H1 (cell line): ENCODE data around the gene STX18. TPM values are rescaled to one million over a fixed set of nuclear protein-coding genes. Genes with fewer than 3 reads are reported as not detected.

ENCODE experiments used
- CTCF ChIA-PET: fragments of 300-600 bp; sonication (Branson Sonifier 250); formaldehyde crosslinking; loops from one replicate; lab custom pipeline; 2021; ENCODE audit not compliant: partially characterized antibody; lab: Charles Lee
- POLR2A ChIA-PET: fragments of 300-600 bp; sonication (Branson Sonifier 250); formaldehyde crosslinking; loops from one replicate; lab custom pipeline; 2021; ENCODE audit warnings: inconsistent platforms; ENCODE audit not compliant: partially characterized antibody; lab: Charles Lee
- DNase-seq, 2 experiments: peaks; one replicate each; pipeline versions ENCODE4 v3.0.0 to v3.0.0-alpha.2; 2010 to 2022; ENCODE audit warnings: low spot score in 2 of 2, low read depth in 1 of 2, mixed read lengths in 1 of 2
- FAIRE-seq: peaks from 2 replicates; lab custom pipeline; 2011; peaks lifted over from hg19 to GRCh38; lab: Jason Lieb, UNC
- H2AFZ ChIP-seq: 2 replicates; pipeline ENCODE4 v1.8.1; 2012; ENCODE audit warnings: low read length, inconsistent platforms
- H2AK5ac ChIP-seq: 2 replicates; pipeline ENCODE4 v1.6.1; 2013; ENCODE audit warnings: low read depth, low read length
- H2BK120ac ChIP-seq: replicated peaks from 2 replicates; pipeline ENCODE3; 2013; ENCODE audit warnings: low read depth, low read length, inconsistent platforms
- H2BK12ac ChIP-seq: 2 replicates; pipeline ENCODE4 v1.6.1; 2013; ENCODE audit warnings: low read depth, low read length
- H2BK15ac ChIP-seq: 2 replicates; pipeline ENCODE4 v1.6.1; 2013; ENCODE audit warnings: low read length
- H2BK20ac ChIP-seq: 2 replicates; pipeline ENCODE4 v1.6.1; 2013; ENCODE audit warnings: low read length
- H2BK5ac ChIP-seq: 2 replicates; pipeline ENCODE4 v1.6.1; 2013; ENCODE audit warnings: low read depth, low read length
- H3K14ac ChIP-seq: 2 replicates; pipeline ENCODE4 v1.6.1; 2013; ENCODE audit warnings: inconsistent platforms; ENCODE audit not compliant: insufficient read length
- H3K18ac ChIP-seq: 2 replicates; pipeline ENCODE4 v1.6.1; 2013; ENCODE audit warnings: low read length; ENCODE audit errors: extremely low read depth
- H3K23ac ChIP-seq: 2 replicates; pipeline ENCODE4 v1.6.1; 2013; ENCODE audit warnings: inconsistent platforms; ENCODE audit not compliant: insufficient read length
- H3K23me2 ChIP-seq: 2 replicates; pipeline ENCODE4 v1.6.1; 2013; ENCODE audit warnings: low read depth, low read length
- H3K27ac ChIP-seq: 2 replicates; pipeline ENCODE4 v1.6.1; 2011; ENCODE audit warnings: low read depth, low read length, inconsistent platforms
- H3K27me3 ChIP-seq, 4 experiments: replicated peaks in 1 of 4; 1 replicate in 1 of 4; 2 replicates in 3 of 4; pipeline versions ENCODE4 v1.6.1 to v1.8.1; 2011 to 2013; ENCODE audit warnings: low read length in 3 of 4, mild to moderate bottlenecking in 3 of 4, inconsistent platforms in 2 of 4, mixed read lengths in 2 of 4, moderate library complexity in 1 of 4; ENCODE audit not compliant: control insufficient read depth in 3 of 4, insufficient read depth in 3 of 4; ENCODE audit errors: extremely low read depth in 1 of 4
- H3K36me3 ChIP-seq, 4 experiments: 2 replicates each; pipeline versions ENCODE4 v1.6.1 to v1.8.1; 2011 to 2013; ENCODE audit warnings: mild to moderate bottlenecking in 4 of 4, low read length in 3 of 4, moderate library complexity in 2 of 4, control low read depth in 1 of 4, inconsistent platforms in 1 of 4; ENCODE audit not compliant: insufficient read depth in 4 of 4, control insufficient read depth in 2 of 4
- H3K4ac ChIP-seq: replicated peaks from 2 replicates; pipeline ENCODE3; 2013; ENCODE audit warnings: low read length, low read depth, mixed read lengths, inconsistent platforms; ENCODE audit not compliant: insufficient read length
- H3K4me1 ChIP-seq, 4 experiments: replicated peaks in 1 of 4; 1 replicate in 1 of 4; 2 replicates in 3 of 4; pipeline versions ENCODE4 v1.6.1 to v1.8.1; 2011 to 2013; ENCODE audit warnings: low read length in 3 of 4, inconsistent platforms in 2 of 4, mixed read lengths in 1 of 4; ENCODE audit not compliant: insufficient read depth in 4 of 4, control insufficient read depth in 3 of 4
- H3K4me2 ChIP-seq, 2 experiments: 2 replicates each; pipeline versions ENCODE4 v1.6.1 to v1.8.1; 2011 to 2013; ENCODE audit warnings: low read depth in 2 of 2, low read length in 2 of 2, control low read depth in 1 of 2, inconsistent platforms in 1 of 2, mild to moderate bottlenecking in 1 of 2; ENCODE audit not compliant: insufficient read depth in 1 of 2
- H3K4me3 ChIP-seq, 4 experiments: fragments of 200-600, 300-600 bp in 1 of 4; sonication (generic), shearing (Covaris generic), sonication (Bioruptor Twin) in 1 of 4; 2 replicates each; pipeline versions ENCODE4 v1.5.1 to v1.8.1; 2011 to 2016; ENCODE audit warnings: low read length in 4 of 4, low read depth in 3 of 4, control low read depth in 2 of 4, inconsistent platforms in 2 of 4, mild to moderate bottlenecking in 2 of 4, mixed read lengths in 1 of 4, moderate library complexity in 1 of 4; ENCODE audit not compliant: insufficient read depth in 2 of 4; ENCODE audit errors: extremely low read depth in 1 of 4
- H3K56ac ChIP-seq: replicated peaks from 2 replicates; pipeline ENCODE3; 2013; ENCODE audit warnings: low read depth, mild to moderate bottlenecking, mixed read lengths, low read length, inconsistent platforms; ENCODE audit not compliant: insufficient read length
- H3K79me1 ChIP-seq: 2 replicates; pipeline ENCODE4 v1.6.1; 2013; ENCODE audit warnings: low read depth, low read length, control low read depth
- H3K79me2 ChIP-seq, 2 experiments: 2 replicates each; pipeline versions ENCODE4 v1.6.1 to v1.8.1; 2012 to 2013; ENCODE audit warnings: low read length in 2 of 2, mild to moderate bottlenecking in 2 of 2, inconsistent platforms in 1 of 2; ENCODE audit not compliant: insufficient read depth in 2 of 2, control insufficient read depth in 1 of 2
- H3K9ac ChIP-seq, 4 experiments: replicated peaks in 1 of 4; 1 replicate in 1 of 4; 2 replicates in 3 of 4; pipeline versions ENCODE4 v1.6.1 to v1.8.1; 2011 to 2013; ENCODE audit warnings: low read depth in 3 of 4, low read length in 3 of 4, control low read depth in 2 of 4, mild to moderate bottlenecking in 2 of 4, moderate library complexity in 2 of 4, inconsistent platforms in 1 of 4; ENCODE audit errors: extremely low read depth in 1 of 4
- H3K9me3 ChIP-seq, 2 experiments: 2 replicates each; pipeline versions ENCODE4 v1.6.1 to v1.8.1; 2012 to 2013; ENCODE audit warnings: mild to moderate bottlenecking in 2 of 2, moderate library complexity in 2 of 2, control low read depth in 1 of 2, inconsistent platforms in 1 of 2, low read depth in 1 of 2, low read length in 1 of 2, mixed read lengths in 1 of 2; ENCODE audit not compliant: insufficient read depth in 2 of 2
- H4K20me1 ChIP-seq, 2 experiments: replicated peaks in 1 of 2; 2 replicates each; pipeline versions ENCODE3 to v1.8.1; 2011 to 2013; ENCODE audit warnings: inconsistent platforms in 2 of 2, low read length in 2 of 2, mild to moderate bottlenecking in 1 of 2; ENCODE audit not compliant: insufficient read depth in 2 of 2, control insufficient read depth in 1 of 2
- H4K5ac ChIP-seq: 2 replicates; pipeline ENCODE4 v1.6.1; 2013; ENCODE audit warnings: low read length, low read depth, mixed read lengths, inconsistent platforms; ENCODE audit not compliant: insufficient read length
- H4K8ac ChIP-seq: 2 replicates; pipeline ENCODE4 v1.8.0; 2013; ENCODE audit warnings: mild to moderate bottlenecking, moderate library complexity, low read length, inconsistent platforms; ENCODE audit not compliant: insufficient read depth; ENCODE audit errors: extremely low read depth
- H4K91ac ChIP-seq: replicated peaks from 2 replicates; pipeline ENCODE3; 2013; ENCODE audit warnings: low read length, mixed read lengths, inconsistent platforms; ENCODE audit not compliant: insufficient read length
- polyA plus RNA-seq, 7 experiments: library from polyadenylated mRNA; depleted of rRNA in 3 of 7; stranded (reverse) in 5 of 7; unstranded in 2 of 7; fragments of >200 nt in 5 of 7; fragments of 200-250 nt in 2 of 7; gene quantifications; 1 replicate in 5 of 7; 2 replicates in 1 of 7; 4 replicates in 1 of 7; pipeline versions ENCODE4 v1.2.1 to v1.2.3, GENCODE V29; 2011 to 2013; ENCODE audit warnings: missing spikeins in 2 of 7, mixed read lengths in 2 of 7
- total RNA-seq: library from RNA; stranded (reverse); fragmentation: NEBNext Ultra II Directional; extraction: Animal tissue kit (Norgen Biotek cat#: 25700); gene quantifications from 2 replicates; pipeline ENCODE4 v1.2.1, GENCODE V29; 2021
- TF ChIP-seq, protein P1 (sequence below), 3 experiments: IDR thresholded peaks; 1 replicate in 2 of 3; 2 replicates in 1 of 3; pipeline versions ENCODE4 v1.5.1 to v1.6.1; 2011; ENCODE audit warnings: low read length in 3 of 3, mild to moderate bottlenecking in 3 of 3, inconsistent platforms in 2 of 3, low read depth in 1 of 3, moderate library complexity in 1 of 3; ENCODE audit not compliant: insufficient read depth in 1 of 3; ENCODE audit errors: control extremely low read depth in 1 of 3

STX18 gene
- total and polyA plus RNA-seq, 2 of the 8 experiments (the other 6 are each of a cell fraction or from before 2014, with no cell fraction given): 14.6 to 18.3 TPM

- no peak overlapping the region for H3K18ac ChIP-seq
- H4K8ac ChIP-seq: no peak overlapping the region
- H3K4ac ChIP-seq: no peak overlapping the region
- no peak overlapping the region for H3K23ac ChIP-seq
- H3K79me2 ChIP-seq: peaks cover 0 to 8% of the 10 kb centered on the region in 2 experiments; a peak in 2 of 4 replicates
- H2BK120ac ChIP-seq: no peak overlapping the region
- H3K27me3 ChIP-seq: no peaks in the 10 kb centered on the region
- no peak overlapping the region for H3K27ac ChIP-seq
- H2BK20ac ChIP-seq: no peak overlapping the region
- no peaks in the 10 kb centered on the region for H3K23me2 ChIP-seq
- H3K4me2 ChIP-seq: no peak overlapping the region
- H2BK5ac ChIP-seq: no peak overlapping the region
- ChIA-PET POLR2A (no interaction called here), CTCF (interaction anchor here (1.3 kb wide), 1 partner anchor 26 kb away, joined by 3 read pairs; no protein-coding TSS in a partner anchor)
- H2AK5ac ChIP-seq: no peak overlapping the region
- H3K79me1 ChIP-seq: peaks cover 3% of the 10 kb centered on the region; the same call in 1 of the 2 replicates
- no peak overlapping the region for H2BK15ac ChIP-seq
- FAIRE-seq (no peak), DNase-seq (no peak)
- peaks cover 0 to 3% of the 10 kb centered on the region in 2 experiments for H4K20me1 ChIP-seq
- no peaks in the 10 kb centered on the region for H3K4me1 ChIP-seq
- H3K4me3 ChIP-seq: no peak overlapping the region
- no peak overlapping the region for H2AFZ ChIP-seq
- no peaks in the 10 kb centered on the region for H3K36me3 ChIP-seq
- H4K91ac ChIP-seq: no peak overlapping the region
- no peak overlapping the region for H3K14ac ChIP-seq
- H3K9ac ChIP-seq: no peak overlapping the region
- H2BK12ac ChIP-seq: no peak overlapping the region
- no peaks in the 10 kb centered on the region for H3K9me3 ChIP-seq
- H4K5ac ChIP-seq: no peak overlapping the region
- no peak overlapping the region for H3K56ac ChIP-seq
- TF ChIP-seq, protein P1, sequence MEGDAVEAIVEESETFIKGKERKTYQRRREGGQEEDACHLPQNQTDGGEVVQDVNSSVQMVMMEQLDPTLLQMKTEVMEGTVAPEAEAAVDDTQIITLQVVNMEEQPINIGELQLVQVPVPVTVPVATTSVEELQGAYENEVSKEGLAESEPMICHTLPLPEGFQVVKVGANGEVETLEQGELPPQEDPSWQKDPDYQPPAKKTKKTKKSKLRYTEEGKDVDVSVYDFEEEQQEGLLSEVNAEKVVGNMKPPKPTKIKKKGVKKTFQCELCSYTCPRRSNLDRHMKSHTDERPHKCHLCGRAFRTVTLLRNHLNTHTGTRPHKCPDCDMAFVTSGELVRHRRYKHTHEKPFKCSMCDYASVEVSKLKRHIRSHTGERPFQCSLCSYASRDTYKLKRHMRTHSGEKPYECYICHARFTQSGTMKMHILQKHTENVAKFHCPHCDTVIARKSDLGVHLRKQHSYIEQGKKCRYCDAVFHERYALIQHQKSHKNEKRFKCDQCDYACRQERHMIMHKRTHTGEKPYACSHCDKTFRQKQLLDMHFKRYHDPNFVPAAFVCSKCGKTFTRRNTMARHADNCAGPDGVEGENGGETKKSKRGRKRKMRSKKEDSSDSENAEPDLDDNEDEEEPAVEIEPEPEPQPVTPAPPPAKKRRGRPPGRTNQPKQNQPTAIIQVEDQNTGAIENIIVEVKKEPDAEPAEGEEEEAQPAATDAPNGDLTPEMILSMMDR (IDR thresholded peaks at IDR 0.05; ENCODE audit: control extremely low read depth in 1 of 3, insufficient read depth in 1 of 3, low read depth in 1 of 3, low read length in 3 of 3): no peak
These were observed 27.1 kb downstream of the STX18 start for GRCh38 chr4:4514786-4515185.
